HG02970 (cell line): Measurements from ENCODE around the gene CAMK2A.

Experiments used
- ATAC-seq: cut with Tn5 transposase; IDR thresholded peaks from one replicate; pipeline ENCODE4 v1.9.1; 2021; ENCODE audit warnings: mild to moderate bottlenecking, moderate library complexity, moderate number of reproducible peaks; ENCODE audit not compliant: unreplicated experiment, low FRiP score

The CAMK2A gene

DNA sequence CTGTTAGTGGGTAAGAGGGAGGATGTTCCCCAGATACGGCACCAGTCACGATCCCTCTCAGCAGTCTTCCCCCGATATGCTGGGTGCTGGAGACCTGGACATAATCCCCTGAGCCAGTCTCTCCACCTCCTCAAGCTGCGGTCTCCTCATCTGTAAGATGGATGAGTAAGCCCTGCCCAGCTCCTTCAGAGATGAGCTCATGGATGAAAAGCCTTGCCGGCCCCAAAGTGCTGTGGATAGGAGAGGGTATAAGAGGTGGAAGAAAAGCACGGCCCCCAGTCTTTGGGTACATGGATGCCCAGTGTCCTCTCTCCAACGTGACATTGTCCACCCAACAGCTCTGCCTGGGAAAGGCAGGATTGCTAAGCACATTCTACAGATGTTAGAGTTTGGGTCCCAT is 4.5 kb downstream of the CAMK2A start:
- ATAC-seq, result no peak

DNA sequence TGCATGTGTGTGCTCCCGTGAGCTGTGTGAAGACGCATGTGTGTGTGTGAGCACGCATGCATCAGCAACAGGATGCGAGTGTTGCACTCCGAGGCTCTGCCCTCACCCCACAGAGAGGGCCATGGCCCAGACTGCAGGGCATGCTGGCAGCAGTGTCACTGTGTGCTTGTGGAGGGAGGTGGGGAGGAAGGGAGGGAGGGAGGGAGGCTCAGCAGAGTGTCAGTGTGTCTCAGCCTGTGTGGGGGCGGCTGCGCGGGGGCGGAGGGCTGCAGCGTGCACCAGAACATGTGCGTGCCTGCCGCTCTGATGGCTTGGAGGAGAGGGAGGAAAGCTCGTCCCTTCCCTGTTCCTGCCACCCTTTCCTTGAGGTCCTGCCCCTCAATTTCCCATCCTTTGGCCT is 5.3 kb downstream of the CAMK2A start:
- no peak for ATAC-seq

- ATAC-seq, result no peak
Measured at GRCh38 chr5:150283904-150284303, 5.7 kb downstream of the CAMK2A start.

DNA sequence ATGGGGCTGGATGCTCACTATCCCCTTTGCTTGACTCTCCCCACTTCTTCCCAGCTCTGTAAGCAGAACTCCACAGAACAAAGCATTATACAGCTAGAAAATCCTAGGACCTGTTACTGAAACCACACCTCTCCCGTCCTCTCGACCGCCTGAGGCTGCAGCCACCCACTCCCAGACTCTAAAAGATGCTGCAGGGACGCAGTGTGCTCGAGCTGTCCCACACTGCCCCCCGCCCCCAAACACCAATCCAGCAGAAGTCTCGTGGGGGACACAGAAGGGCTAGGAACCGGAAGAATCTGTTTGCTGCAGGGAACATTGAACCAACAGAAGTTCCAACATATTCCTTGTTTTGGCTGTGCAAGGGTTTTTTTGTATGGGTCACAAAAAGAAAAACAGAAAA is 7.6 kb downstream of the CAMK2A start:
- no peak for ATAC-seq

DNA sequence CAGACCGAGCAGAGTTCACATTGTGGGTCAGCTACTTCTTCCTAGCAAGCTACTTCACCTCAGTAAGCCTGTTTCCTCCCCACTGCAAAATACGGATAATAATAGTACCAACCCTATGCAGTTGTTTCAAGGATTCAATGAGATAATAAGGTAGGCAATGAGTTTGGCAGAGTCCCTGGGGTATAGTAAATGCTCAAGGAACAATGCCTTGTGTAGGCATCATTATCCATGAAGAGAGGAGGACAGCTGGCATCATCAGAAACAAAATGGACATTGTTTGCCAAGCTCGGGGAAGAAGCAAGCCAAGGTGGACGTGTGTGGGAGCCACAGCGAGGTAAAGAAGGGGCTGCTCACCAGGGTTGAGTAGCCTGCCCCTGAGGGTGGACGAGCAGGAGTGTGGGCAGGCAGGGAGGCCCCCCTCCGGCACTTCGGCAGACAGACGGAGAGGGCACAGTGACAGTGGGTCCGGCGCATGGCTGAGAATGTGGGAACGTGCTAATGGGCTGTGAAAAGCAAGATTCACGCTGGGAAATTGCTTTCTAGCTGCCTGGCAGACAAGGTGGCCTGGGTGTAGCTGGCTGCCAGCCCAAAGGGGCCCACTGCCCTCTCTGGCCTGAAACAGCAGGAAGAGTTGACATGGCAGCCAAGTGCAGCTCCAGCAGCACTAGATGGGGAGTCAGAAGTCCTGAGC is 10.1 kb downstream of the CAMK2A start:
- no peak for ATAC-seq

- ATAC-seq, result no peak
Measured at GRCh38 chr5:150278916-150279315, 10.7 kb downstream of the CAMK2A start.

DNA sequence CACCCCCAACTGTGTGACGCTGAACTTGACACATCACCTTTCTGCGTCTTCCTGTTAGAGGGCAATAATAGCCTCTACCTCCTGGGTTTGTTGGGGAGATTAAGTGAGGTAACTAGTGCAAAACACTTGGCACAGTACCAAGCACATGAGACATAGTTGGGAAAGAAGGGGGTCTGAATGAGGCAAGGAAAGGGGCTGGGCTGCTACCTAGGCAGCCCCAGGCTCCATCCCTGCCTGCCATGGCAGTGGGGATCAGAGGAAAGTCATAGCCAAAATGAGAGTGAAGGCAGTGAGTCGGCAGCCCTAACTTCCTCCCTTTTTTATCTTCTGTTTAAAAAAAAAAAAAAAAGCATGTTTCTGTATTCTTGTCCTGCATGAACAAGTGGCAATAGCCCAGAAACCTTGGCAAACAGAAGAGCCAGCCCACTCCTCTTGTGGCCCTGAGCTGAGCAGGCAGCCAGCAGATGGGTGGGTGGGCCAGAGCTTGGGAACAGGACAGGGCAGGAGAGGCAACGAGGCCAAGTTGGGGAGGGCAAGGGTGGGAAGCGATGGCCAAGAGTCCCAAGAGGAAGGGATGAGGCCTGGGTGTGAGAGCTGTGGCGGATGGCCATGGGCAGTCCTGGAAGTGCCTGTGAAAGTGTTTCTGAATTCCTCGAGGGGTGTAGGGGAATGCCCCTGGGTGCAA is 11.4 kb downstream of the CAMK2A start:
- no peak for ATAC-seq

GRCh38 chr5:150277043-150277442 is 12.5 kb downstream of the CAMK2A start:
- no peak for ATAC-seq

- ATAC-seq, result no peak
Measured at GRCh38 chr5:150274811-150275210, 14.8 kb downstream of the CAMK2A start.

- ATAC-seq, result no peak
Measured at GRCh38 chr5:150272531-150272930, 17.0 kb downstream of the CAMK2A start.

DNA sequence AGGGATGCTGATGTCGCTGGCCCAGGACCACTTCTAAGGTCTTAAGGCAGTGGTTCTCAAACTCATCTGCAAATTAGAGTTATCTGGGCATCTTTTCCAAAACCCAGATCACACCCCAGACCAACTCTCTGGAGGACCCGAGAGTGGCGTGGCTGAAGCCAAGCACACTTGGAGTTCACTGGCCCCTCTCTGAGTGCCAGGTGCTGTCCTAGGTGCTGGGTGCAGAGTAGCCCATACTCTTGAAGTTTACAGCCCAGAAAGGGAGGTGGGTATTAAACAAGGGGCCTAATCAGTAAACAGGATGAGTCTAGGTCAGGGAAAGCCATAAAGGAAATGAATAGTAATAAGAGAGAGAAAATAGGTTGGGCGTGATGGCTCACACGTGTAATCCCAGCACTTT is 17.6 kb downstream of the CAMK2A start:
- ATAC-seq, result no peak

DNA sequence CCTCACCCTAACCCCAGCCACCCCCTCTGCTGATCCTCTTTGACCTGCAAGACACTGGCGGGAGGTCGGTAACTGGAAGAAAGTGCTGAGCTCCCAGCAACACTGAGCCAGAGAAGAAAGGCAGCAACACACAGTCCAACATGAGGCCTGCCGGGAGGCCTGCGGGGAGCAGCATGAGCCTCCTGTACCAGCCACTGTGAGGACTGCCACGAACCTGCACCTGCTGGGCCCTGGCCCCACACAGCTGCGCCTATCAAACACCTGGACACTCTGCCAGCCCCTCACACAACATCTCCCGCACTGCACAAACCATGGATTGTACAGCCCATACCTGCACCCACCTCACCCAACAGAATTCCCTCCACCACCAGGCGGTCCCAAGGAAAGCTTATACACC is 18.3 kb downstream of the CAMK2A start:
- no peak for ATAC-seq

DNA sequence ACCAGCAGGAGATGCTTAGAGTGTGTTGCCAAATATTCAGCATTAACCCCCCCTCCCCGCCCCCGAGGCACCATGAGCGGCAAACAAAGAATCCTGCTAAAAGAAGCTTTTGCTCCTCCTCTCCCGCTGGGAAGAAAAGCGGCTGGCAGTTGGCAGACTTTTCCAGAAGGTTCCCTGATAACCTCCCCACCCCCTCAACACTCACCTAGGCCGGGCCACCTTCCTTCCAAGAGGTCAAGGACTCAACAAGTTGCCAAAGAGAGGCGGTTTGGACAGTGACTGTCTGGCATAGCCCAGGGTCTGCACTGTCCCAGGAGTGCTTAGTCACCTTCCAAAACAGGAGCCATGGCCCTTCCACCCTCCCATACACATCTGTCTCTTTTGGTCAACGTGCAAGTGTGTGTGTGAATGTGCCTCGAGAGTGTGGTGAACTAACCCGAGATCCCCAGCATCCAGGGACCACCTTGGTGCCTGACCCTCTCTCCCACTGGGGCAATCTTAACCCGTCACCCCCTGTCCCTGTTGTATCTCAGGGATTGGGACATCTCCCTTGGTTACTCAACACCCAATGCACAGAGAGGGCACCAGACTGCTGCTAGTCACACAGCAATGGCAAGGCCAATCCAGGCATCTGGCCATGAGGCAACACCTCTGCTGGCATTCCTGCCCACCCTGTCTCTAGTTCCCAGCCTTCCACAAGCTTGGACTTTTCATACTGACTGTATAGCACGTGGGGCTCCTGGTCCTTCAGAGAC is 18.9 kb downstream of the CAMK2A start:
- no peak for ATAC-seq

- ATAC-seq, result no peak
Measured at GRCh38 chr5:150266871-150267291, 22.7 kb downstream of the CAMK2A start.

DNA sequence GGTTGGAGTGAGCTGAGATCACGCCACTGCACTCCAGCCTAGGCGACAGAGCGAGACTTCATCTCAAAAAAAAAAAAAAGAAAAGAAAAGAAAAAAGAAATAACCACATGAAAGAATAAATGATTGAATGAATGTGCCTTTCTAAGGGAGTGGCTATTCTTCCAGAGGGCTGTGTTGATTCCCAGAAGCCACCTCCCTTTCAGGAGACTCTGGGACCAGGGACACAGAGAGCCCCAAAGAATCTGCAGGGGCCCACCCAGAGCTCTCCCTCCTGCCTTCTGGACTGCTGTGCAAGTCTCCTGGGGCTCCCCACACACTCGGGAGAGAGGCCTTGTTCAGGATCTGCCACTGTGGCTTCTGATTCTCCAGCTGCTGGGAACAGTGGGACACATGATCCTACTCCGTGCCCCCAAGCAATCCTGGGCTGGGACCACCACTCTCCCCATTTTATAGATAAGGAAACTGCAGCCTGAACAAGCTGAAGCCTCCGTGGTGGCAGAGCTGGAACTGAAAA is 23.6 kb downstream of the CAMK2A start:
- ATAC-seq, result no peak

- ATAC-seq, result no peak
Measured at GRCh38 chr5:150264667-150265603, 24.6 kb downstream of the CAMK2A start.

GRCh38 chr5:150263801-150264621 is 25.6 kb downstream of the CAMK2A start:
- no peak for ATAC-seq

DNA sequence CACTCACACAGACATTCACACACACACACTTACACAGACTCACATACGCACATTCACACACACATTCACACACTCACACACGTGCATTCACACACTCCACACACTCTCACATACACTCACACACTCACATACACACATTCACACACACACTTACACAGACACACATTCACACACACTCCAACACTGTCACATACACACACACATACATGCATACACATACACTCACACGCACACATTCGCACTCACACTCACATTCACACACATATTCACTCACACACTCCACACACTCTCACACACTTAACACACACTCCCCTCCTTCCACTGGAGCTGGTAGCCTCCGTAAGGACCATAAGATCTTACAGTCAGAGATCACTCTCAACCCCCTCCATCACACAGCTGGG is 26.2 kb downstream of the CAMK2A start:
- no peak for ATAC-seq

DNA sequence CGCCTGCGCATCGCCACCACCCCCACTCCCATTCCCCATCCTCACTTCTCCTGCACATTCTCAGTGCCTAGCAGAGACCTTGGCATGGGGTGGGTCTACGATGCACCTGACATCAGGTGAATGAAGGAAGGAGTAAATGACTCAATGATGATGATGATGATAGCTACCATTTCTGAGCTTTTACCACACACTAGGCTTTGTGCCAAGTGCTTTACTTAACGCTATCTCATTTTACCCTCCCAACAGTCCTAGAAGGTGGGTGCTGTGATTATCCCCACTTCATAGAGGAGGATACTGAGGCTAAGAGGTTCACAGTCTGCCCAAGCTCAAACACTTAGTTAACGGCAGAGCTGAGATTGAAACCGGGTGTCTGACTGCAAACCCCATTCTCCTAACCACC is 27.1 kb downstream of the CAMK2A start:
- ATAC-seq, result no peak
